ENCODE results near the gene FBXO46.

DNA sequence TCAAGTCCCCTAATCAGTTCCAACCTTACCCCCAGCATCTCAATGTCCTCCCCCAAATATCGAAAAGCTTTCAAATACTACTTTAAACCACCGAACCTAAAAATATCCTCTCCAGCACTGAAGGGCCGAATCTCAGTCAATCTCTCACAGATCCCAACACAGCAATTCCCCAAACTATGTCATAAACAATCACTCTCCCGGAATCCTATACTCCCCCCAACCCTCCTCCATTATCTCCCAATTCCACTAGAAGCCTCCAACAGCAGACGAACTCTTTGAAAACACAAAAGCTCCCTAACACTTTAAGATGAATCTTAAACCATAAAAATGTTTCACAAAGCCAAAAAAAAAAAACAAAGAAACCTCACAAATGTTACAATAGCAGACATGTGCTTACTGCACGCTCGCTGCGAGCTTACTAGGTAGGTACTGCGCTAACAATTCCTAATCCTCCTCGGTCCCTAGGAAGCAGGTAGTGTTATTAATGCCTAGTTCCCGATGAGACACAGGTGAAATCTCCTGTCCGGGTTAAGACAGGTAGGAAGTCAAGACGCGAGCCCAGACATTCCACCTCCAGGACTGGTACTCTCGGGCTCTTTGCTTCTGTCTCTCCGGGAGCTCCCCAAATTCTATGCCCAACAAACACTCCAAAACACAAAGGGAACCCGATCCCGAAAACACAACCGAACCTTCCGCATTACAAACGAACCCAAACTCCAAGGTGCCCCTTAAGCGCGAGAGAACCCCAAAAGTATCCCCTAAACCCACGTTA lies 14.2 kb downstream of the FBXO46 start:
- TF ChIP-seq POLR2AphosphoS5 (IDR thresholded peaks at IDR 0.05; ENCODE audit: low read depth, low read length) = no peak
- TF ChIP-seq POLR2A (IDR thresholded peaks at IDR 0.05; ENCODE audit: low read depth, low read length) = no peak
